HG03457 (cell line): ENCODE measurements around the gene TRAF3.

Experiments
- ATAC-seq: cut with Tn5 transposase; IDR thresholded peaks from one replicate; pipeline ENCODE4 v1.9.1; 2021; ENCODE audit warnings: moderate number of reproducible peaks; ENCODE audit not compliant: unreplicated experiment

The TRAF3 gene

GRCh38 chr14:102949062-102949800 is 172.0 kb downstream of the TRAF3 start:
- ATAC-seq: no peak

DNA sequence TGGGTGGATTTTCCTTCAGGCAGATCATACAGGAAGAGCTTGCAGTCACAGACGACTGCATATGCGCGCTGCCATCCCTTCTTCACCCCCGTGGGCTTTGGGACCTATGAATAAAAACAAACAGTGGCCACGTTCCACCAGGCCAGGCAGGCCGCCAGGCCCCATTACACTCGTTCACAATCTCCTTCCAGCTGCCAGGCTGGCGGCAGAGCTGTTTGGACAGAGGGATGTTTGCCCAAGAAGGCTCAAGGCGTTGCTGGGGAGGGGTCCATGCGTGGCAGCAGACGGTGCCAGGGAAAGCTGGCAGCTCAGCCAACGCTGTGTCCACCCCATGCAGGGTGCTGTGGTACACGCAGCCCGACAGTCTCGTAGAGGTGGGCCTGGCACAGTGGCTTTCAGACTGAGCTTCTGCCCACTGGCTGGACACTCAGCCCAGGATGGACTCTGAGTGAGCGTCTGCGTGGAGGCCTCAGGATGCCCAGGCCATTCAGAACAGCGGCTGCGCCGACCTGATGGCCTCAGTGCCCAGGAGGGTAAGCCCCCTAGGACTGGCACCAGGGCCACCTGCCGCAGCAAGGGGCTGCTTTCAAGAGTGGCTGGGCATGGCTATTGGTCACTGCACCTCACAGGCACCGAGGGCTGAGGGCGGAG is 172.7 kb downstream of the TRAF3 start:
- no peak for ATAC-seq

GRCh38 chr14:102951034-102951433 is 173.8 kb downstream of the TRAF3 start:
- no peak for ATAC-seq

DNA sequence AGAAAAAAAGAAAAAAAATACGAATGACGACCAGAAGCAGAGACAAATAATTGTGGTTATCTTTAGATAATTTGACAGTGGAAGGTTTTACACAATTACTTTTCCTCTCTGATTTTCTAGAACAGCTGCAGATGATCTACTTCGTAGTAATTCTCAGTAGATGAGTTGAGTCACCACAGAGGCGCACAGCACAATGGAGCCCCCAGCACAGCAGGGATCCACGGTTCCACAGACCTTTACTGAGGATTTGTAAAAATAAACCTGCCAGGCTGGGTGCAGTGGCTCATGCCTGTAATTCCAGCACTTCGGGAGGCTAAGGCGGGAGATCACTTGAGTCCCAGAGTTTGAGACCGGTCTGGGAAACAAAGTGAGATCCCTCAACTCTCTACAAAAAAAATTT is 174.6 kb downstream of the TRAF3 start:
- no peak for ATAC-seq

GRCh38 chr14:102952276-102952675 is 175.0 kb downstream of the TRAF3 start:
- ATAC-seq: no peak

DNA sequence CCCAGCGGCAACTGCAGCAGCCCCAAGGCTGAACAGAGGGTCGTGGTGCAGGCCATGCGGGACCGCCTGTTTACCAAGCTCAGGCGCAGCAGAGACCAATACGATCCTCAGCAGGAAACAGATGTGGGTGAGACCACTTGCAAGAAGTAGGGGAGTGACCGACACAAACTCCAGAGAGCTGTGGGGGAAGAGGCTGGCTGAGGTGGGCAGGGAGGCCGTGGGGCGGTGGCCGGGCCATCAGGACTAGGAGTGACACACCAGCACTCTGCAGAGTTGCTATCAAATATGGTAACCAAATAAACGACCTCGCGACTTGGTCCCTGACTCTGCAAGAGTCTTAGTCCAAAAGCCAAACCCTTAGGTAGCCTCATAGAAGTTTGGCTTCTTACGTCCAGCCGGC is 175.9 kb downstream of the TRAF3 start:
- ATAC-seq: no peak

- ATAC-seq: no peak
Measured at GRCh38 chr14:102954081-102954789, 177.0 kb downstream of the TRAF3 start.

- no peak for ATAC-seq
Measured at GRCh38 chr14:102955636-102956408, 178.6 kb downstream of the TRAF3 start.

DNA sequence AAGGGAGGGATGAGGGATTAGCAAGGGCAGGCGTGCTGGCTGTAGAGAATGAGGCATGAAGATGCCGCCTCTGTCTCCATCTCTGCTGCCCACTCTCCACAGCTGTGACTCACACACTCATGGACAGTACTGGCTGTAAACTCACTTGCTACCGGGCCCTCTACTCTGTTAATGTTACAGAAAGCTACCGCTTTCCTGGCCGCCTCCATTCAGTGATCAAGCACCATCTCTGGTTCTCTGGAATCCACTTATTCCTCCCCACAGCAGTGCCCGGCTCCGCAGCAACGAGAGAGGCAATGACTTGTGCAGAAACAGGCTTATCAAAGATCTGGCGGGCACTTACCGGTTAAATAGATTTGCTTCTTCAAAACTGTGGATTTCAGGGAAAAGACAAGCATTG is 180.0 kb downstream of the TRAF3 start:
- ATAC-seq: no peak

GRCh38 chr14:102958461-102958860 is 181.2 kb downstream of the TRAF3 start:
- no peak for ATAC-seq
